T-helper 1 cell treated with Interleukin-12 subunit alpha and Interleukin-12 subunit beta and Interleukin-4 antibody, amounts not matched to agents 30 μg/mL and 1 μg/mL, for 36 hours (primary cell): ENCODE results near the gene SESN1.
"Not testable (repeated sequence)": the region's sequence is repeated elsewhere in the genome, so short reads cannot be mapped to it uniquely, and the experiment has no call there.

Source experiments
- H3K27ac Mint-ChIP-seq: one replicate; pipeline ENCODE4 v1.8.0; 2021; ENCODE audit warnings: mild to moderate bottlenecking, mixed read lengths
- H3K27me3 Mint-ChIP-seq: one replicate; pipeline ENCODE4 v1.8.0; 2021; ENCODE audit warnings: low read depth, mixed read lengths
- H3K36me3 Mint-ChIP-seq: one replicate; pipeline ENCODE4 v1.8.0; 2021; ENCODE audit warnings: low read depth, mixed read lengths
- H3K4me1 Mint-ChIP-seq: one replicate; pipeline ENCODE4 v1.8.0; 2021; ENCODE audit warnings: low read depth, mixed read lengths
- H3K4me3 Mint-ChIP-seq: one replicate; pipeline ENCODE4 v1.8.0; 2021; ENCODE audit warnings: mild to moderate bottlenecking, moderate library complexity, mixed read lengths
- H3K9me3 Mint-ChIP-seq: one replicate; pipeline ENCODE4 v1.8.0; 2021; ENCODE audit warnings: mixed read lengths

The SESN1 gene

GRCh38 chr6:109084146-109084545 lies 10.5 kb downstream of the SESN1 start:
- not testable (repeated sequence) for H3K27me3 Mint-ChIP-seq, H3K4me1 Mint-ChIP-seq, H3K9me3 Mint-ChIP-seq, H3K36me3 Mint-ChIP-seq, H3K27ac Mint-ChIP-seq, H3K4me3 Mint-ChIP-seq

GRCh38 chr6:109083657-109084056 lies 11.0 kb downstream of the SESN1 start:
- H3K4me3 Mint-ChIP-seq, result no peak overlapping the region
- H3K27ac Mint-ChIP-seq, result no peak overlapping the region
- H3K9me3 Mint-ChIP-seq, result no peaks in the 10 kb centered on the region
- no peaks in the 10 kb centered on the region for H3K27me3 Mint-ChIP-seq
- no peaks in the 10 kb centered on the region for H3K36me3 Mint-ChIP-seq
- H3K4me1 Mint-ChIP-seq, result no peaks in the 10 kb centered on the region

- Mint-ChIP-seq H3K27me3 (peaks cover 5% of the 10 kb centered on the region), H3K27ac (no peak overlapping the region), H3K36me3 (no peaks in the 10 kb centered on the region), H3K4me3 (no peak overlapping the region), H3K9me3 (no peaks in the 10 kb centered on the region), H3K4me1 (no peaks in the 10 kb centered on the region)
Observed at GRCh38 chr6:109082188-109082577, 12.5 kb downstream of the SESN1 start.

- peaks cover 9% of the 10 kb centered on the region for H3K27me3 Mint-ChIP-seq
- H3K27ac Mint-ChIP-seq, result no peak overlapping the region
- no peaks in the 10 kb centered on the region for H3K4me1 Mint-ChIP-seq
- H3K4me3 Mint-ChIP-seq, result no peak overlapping the region
- H3K36me3 Mint-ChIP-seq, result no peaks in the 10 kb centered on the region
- no peaks in the 10 kb centered on the region for H3K9me3 Mint-ChIP-seq
Observed at GRCh38 chr6:109081516-109082187, 13.0 kb downstream of the SESN1 start.

- peaks cover 13% of the 10 kb centered on the region for H3K27me3 Mint-ChIP-seq
- H3K36me3 Mint-ChIP-seq, result no peaks in the 10 kb centered on the region
- H3K27ac Mint-ChIP-seq, result no peak overlapping the region
- H3K9me3 Mint-ChIP-seq, result no peaks in the 10 kb centered on the region
- H3K4me3 Mint-ChIP-seq, result no peak overlapping the region
- no peaks in the 10 kb centered on the region for H3K4me1 Mint-ChIP-seq
Observed at GRCh38 chr6:109081026-109081425, 13.6 kb downstream of the SESN1 start.

- no peak overlapping the region for H3K27ac Mint-ChIP-seq
- peaks cover 17% of the 10 kb centered on the region for H3K27me3 Mint-ChIP-seq
- H3K4me1 Mint-ChIP-seq, result no peaks in the 10 kb centered on the region
- no peak overlapping the region for H3K4me3 Mint-ChIP-seq
- H3K9me3 Mint-ChIP-seq, result no peaks in the 10 kb centered on the region
- no peaks in the 10 kb centered on the region for H3K36me3 Mint-ChIP-seq
Observed at GRCh38 chr6:109079981-109080380, 14.7 kb downstream of the SESN1 start.

GRCh38 chr6:109076377-109076776 lies 18.3 kb downstream of the SESN1 start:
- Mint-ChIP-seq H3K4me3 (no peak overlapping the region), H3K27me3 (peaks cover 22% of the 10 kb centered on the region), H3K9me3 (no peaks in the 10 kb centered on the region), H3K4me1 (peaks cover 10% of the 10 kb centered on the region), H3K27ac (no peak overlapping the region), H3K36me3 (no peaks in the 10 kb centered on the region)

- Mint-ChIP-seq H3K27ac (no peak overlapping the region), H3K4me1 (peaks cover 15% of the 10 kb centered on the region), H3K4me3 (no peak overlapping the region), H3K27me3 (peaks cover 24% of the 10 kb centered on the region), H3K9me3 (no peaks in the 10 kb centered on the region), H3K36me3 (no peaks in the 10 kb centered on the region)
Observed at GRCh38 chr6:109075934-109076333, 18.7 kb downstream of the SESN1 start.

- Mint-ChIP-seq H3K36me3 (no peaks in the 10 kb centered on the region), H3K27me3 (peaks cover 24% of the 10 kb centered on the region), H3K27ac (no peak overlapping the region), H3K9me3 (no peaks in the 10 kb centered on the region), H3K4me1 (peaks cover 15% of the 10 kb centered on the region), H3K4me3 (no peak overlapping the region)
Observed at GRCh38 chr6:109074133-109074415, 20.6 kb downstream of the SESN1 start.

- no peak overlapping the region for H3K4me3 Mint-ChIP-seq
- H3K36me3 Mint-ChIP-seq, result no peaks in the 10 kb centered on the region
- H3K4me1 Mint-ChIP-seq, result peaks cover 15% of the 10 kb centered on the region
- H3K27me3 Mint-ChIP-seq, result peaks cover 24% of the 10 kb centered on the region
- H3K9me3 Mint-ChIP-seq, result no peaks in the 10 kb centered on the region
- H3K27ac Mint-ChIP-seq, result no peak overlapping the region
Observed at GRCh38 chr6:109073344-109074132, 21.1 kb downstream of the SESN1 start.

- Mint-ChIP-seq H3K4me1 (peaks cover 15% of the 10 kb centered on the region), H3K36me3 (no peaks in the 10 kb centered on the region), H3K27me3 (peaks cover 11% of the 10 kb centered on the region), H3K27ac (no peak overlapping the region), H3K9me3 (no peaks in the 10 kb centered on the region), H3K4me3 (peak overlapping the region; percentile 26)
Observed at GRCh38 chr6:109071125-109071917, 23.3 kb downstream of the SESN1 start.

GRCh38 chr6:109069746-109070145 lies 24.9 kb downstream of the SESN1 start:
- H3K4me1 Mint-ChIP-seq, result peaks cover 17% of the 10 kb centered on the region
- peaks cover 6% of the 10 kb centered on the region for H3K27me3 Mint-ChIP-seq
- no peak overlapping the region for H3K4me3 Mint-ChIP-seq
- H3K36me3 Mint-ChIP-seq, result no peaks in the 10 kb centered on the region
- no peak overlapping the region for H3K27ac Mint-ChIP-seq
- H3K9me3 Mint-ChIP-seq, result no peaks in the 10 kb centered on the region

GRCh38 chr6:109062767-109063352 lies 31.8 kb downstream of the SESN1 start:
- Mint-ChIP-seq H3K4me3 (no peak overlapping the region), H3K27me3 (peaks cover 15% of the 10 kb centered on the region), H3K36me3 (no peaks in the 10 kb centered on the region), H3K27ac (no peak overlapping the region), H3K4me1 (peaks cover 15% of the 10 kb centered on the region), H3K9me3 (no peaks in the 10 kb centered on the region)

GRCh38 chr6:109062216-109062615 lies 32.4 kb downstream of the SESN1 start:
- H3K4me3 Mint-ChIP-seq, result no peak overlapping the region
- H3K9me3 Mint-ChIP-seq, result no peaks in the 10 kb centered on the region
- H3K27ac Mint-ChIP-seq, result no peak overlapping the region
- peaks cover 15% of the 10 kb centered on the region for H3K4me1 Mint-ChIP-seq
- H3K36me3 Mint-ChIP-seq, result no peaks in the 10 kb centered on the region
- peaks cover 18% of the 10 kb centered on the region for H3K27me3 Mint-ChIP-seq
